B cell (primary cell): ENCODE results near the gene ASPSCR1. TPM values are rescaled to one million over a fixed set of nuclear protein-coding genes. Genes with fewer than 3 reads are reported as not detected.
"Not testable (repeated sequence)": the region's sequence is repeated elsewhere in the genome, so short reads cannot be mapped to it uniquely, and the experiment has no call there.

ENCODE experiments used
- ATAC-seq: fragments of 200-7000 bp; cut with Tn5 transposase; one replicate; pipeline ENCODE4 v1.10.0; 2021; ENCODE audit warnings: low read depth, mild to moderate bottlenecking, moderate number of reproducible peaks, moderate library complexity
- CTCF ChIA-PET: fragments of 350-600 bp; sonication (Branson Sonifier 250); formaldehyde crosslinking; loops from one replicate; lab custom pipeline; 2021; ENCODE audit warnings: antibody characterized with exemption, inconsistent platforms; lab: Charles Lee
- POLR2A ChIA-PET: fragments of 350-600 bp; sonication (Branson Sonifier 250); formaldehyde crosslinking; loops from one replicate; lab custom pipeline; 2021; ENCODE audit warnings: antibody characterized with exemption; lab: Charles Lee
- DNase-seq: peaks from one replicate; pipeline ENCODE4 v3.0.0; 2013
- H2AFZ ChIP-seq: 2 replicates; pipeline ENCODE4 v1.6.1; 2012; ENCODE audit warnings: mild to moderate bottlenecking, low read depth, low read length; ENCODE audit not compliant: insufficient read depth, poor library complexity, severe bottlenecking
- H3K27ac ChIP-seq, 2 donors: 1 replicate in 1 of 2; 2 replicates in 1 of 2; pipeline ENCODE4 v1.5.1; 2012 to 2013; ENCODE audit warnings: low read length in 2 of 2, mild to moderate bottlenecking in 2 of 2, moderate library complexity in 1 of 2
- H3K27me3 ChIP-seq, 4 experiments: fragments of 200-600 bp in 1 of 4; sonication (generic) in 1 of 4; replicated peaks in 1 of 4; 1 replicate in 2 of 4; 2 replicates in 2 of 4; pipeline versions ENCODE4 v1.6.1 to v1.7.0; 2013 to 2016; ENCODE audit warnings: low read length in 3 of 4, mild to moderate bottlenecking in 2 of 4, mixed read lengths in 1 of 4, moderate library complexity in 1 of 4; ENCODE audit not compliant: insufficient read depth in 4 of 4, control insufficient read depth in 3 of 4; ENCODE audit errors: control extremely low read depth in 1 of 4
- H3K36me3 ChIP-seq, 2 experiments: replicated peaks in 1 of 2; 1 replicate in 1 of 2; 2 replicates in 1 of 2; pipeline versions ENCODE4 v1.6.1 to v1.7.1; 2013; ENCODE audit warnings: low read length in 1 of 2; ENCODE audit not compliant: insufficient read depth in 2 of 2, control insufficient read depth in 1 of 2; ENCODE audit errors: control extremely low read depth in 1 of 2, extremely low read depth in 1 of 2
- H3K4me1 ChIP-seq, 2 donors: fragments of 200-600 bp in 1 of 2; sonication (generic) in 1 of 2; 1 replicate in 1 of 2; 2 replicates in 1 of 2; pipeline versions ENCODE4 v1.5.1 to v1.6.1; 2013 to 2017; ENCODE audit warnings: low read length in 2 of 2; ENCODE audit not compliant: control insufficient read depth in 2 of 2, insufficient read depth in 2 of 2
- H3K4me2 ChIP-seq: replicated peaks from 2 replicates; pipeline ENCODE3; 2012; ENCODE audit warnings: mild to moderate bottlenecking, low read depth, low read length; ENCODE audit not compliant: poor library complexity, severe bottlenecking
- H3K4me3 ChIP-seq, 5 experiments: fragments of 200-600 bp in 1 of 5; sonication (generic) in 1 of 5; 1 replicate in 3 of 5; 2 replicates in 2 of 5; pipeline versions ENCODE4 v1.5.1 to v1.7.0; 2011 to 2016; ENCODE audit warnings: low read length in 4 of 5, mild to moderate bottlenecking in 4 of 5, low read depth in 2 of 5, control low read depth in 1 of 5, moderate library complexity in 1 of 5; ENCODE audit not compliant: insufficient read depth in 1 of 5; ENCODE audit errors: control extremely low read depth in 1 of 5, extremely low read depth in 1 of 5
- H3K79me2 ChIP-seq: fragments of 200-600 bp; sonication (generic); one replicate; pipeline ENCODE4 v1.6.0; 2016; ENCODE audit warnings: low read length; ENCODE audit not compliant: control insufficient read depth, insufficient read depth
- H3K9ac ChIP-seq: fragments of 200-600 bp; sonication (generic); 2 replicates; pipeline ENCODE4 v1.6.1; 2017; ENCODE audit warnings: mild to moderate bottlenecking, low read length, moderate library complexity
- H3K9me3 ChIP-seq, 3 donors: one replicate each; pipeline versions ENCODE4 v1.6.1 to v1.7.1; 2013; ENCODE audit warnings: low read length in 2 of 3; ENCODE audit not compliant: control insufficient read depth in 2 of 3, insufficient read depth in 1 of 3; ENCODE audit errors: control extremely low read depth in 1 of 3
- H4K20me1 ChIP-seq: 2 replicates; pipeline ENCODE4 v1.6.0; 2012; ENCODE audit warnings: mild to moderate bottlenecking, low read length; ENCODE audit not compliant: insufficient read depth, control insufficient read depth, poor library complexity, severe bottlenecking
- H3K27ac Mint-ChIP-seq: one replicate; pipeline ENCODE4 v1.8.0; 2021; ENCODE audit warnings: mixed read lengths
- H3K27me3 Mint-ChIP-seq: one replicate; pipeline ENCODE4 v1.8.0; 2021; ENCODE audit warnings: mixed read lengths
- H3K4me1 Mint-ChIP-seq: one replicate; pipeline ENCODE4 v1.8.0; 2021; ENCODE audit warnings: mixed read lengths
- H3K4me3 Mint-ChIP-seq: one replicate; pipeline ENCODE4 v1.8.0; 2021; ENCODE audit warnings: mixed read lengths
- H3K9me3 Mint-ChIP-seq: one replicate; pipeline ENCODE4 v1.8.0; 2022; ENCODE audit warnings: mixed read lengths; ENCODE audit not compliant: insufficient read depth
- CTCF ChIP-seq: fragments of 200-600 bp; IDR thresholded peaks from one replicate; pipeline ENCODE4 v1.8.0; 2022; ENCODE audit warnings: antibody characterized with exemption, mild to moderate bottlenecking
- EZH2 ChIP-seq: IDR thresholded peaks from 2 replicates; pipeline ENCODE4 v1.6.1; 2012; ENCODE audit warnings: borderline replicate concordance, low read depth, mild to moderate bottlenecking, moderate library complexity, low read length; ENCODE audit not compliant: insufficient read depth, poor library complexity, severe bottlenecking
- WGBS: methylation state at CpG from one replicate; pipeline ENCODE4 v1.1.5; 2013; ENCODE audit warnings: missing lambda C conversion rate; ENCODE audit not compliant: insufficient coverage; 5-methylcytosine and 5-hydroxymethylcytosine counted together
- intact Hi-C: fragments of 100-400 bp; cut with micrococcal nuclease; formaldehyde crosslinking; loops from one replicate; pipeline ENCODE4 v1.10.0; 2022
- polyA plus RNA-seq: library from polyadenylated mRNA; depleted of rRNA; stranded (reverse); fragments of >200 nt; gene quantifications from 2 replicates; pipeline ENCODE4 v1.2.3, GENCODE V29; 2012
- total RNA-seq, 2 donors: library from RNA; stranded (reverse); fragments of 120-200 nt in 1 of 2; gene quantifications; 1 replicate in 1 of 2; 2 replicates in 1 of 2; pipeline versions ENCODE4 v1.2.3 to v1.2.4, GENCODE V29; 2013 to 2022

Gene ASPSCR1
- total and polyA plus RNA-seq, 2 donors (not counting 1 experiment from before 2014, with no cell fraction given), result 34.0 to 46.7 TPM

DNA sequence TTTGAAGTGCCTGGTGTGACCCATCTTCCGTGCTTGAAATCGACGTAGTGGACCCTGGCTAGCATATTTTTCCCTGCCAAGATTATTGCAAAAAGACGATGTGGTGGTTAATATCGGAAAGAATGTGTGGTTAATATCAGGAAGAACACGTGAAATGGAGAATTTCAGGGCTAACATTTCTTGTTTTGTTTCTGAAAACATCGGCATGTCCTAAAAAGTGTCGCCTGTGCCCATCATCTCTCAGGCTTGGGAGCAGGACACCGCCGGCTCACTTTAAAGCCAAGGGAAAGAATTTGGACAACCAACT is 60.4 kb downstream of the ASPSCR1 start:
- intact Hi-C loops, result loop anchor here (1.0 to 10.0 kb wide), 6 partner anchors 13 to 517 kb away; partner anchors contain the start of genes ASPSCR1, FASN, GPS1 and LRRC45
- peak overlapping the region in 4 of 5 experiments; percentile 58 to 76 (median 72) for H3K4me3 ChIP-seq
- TF ChIP-seq CTCF (no peak), EZH2 (no peak)
- peaks cover 18 to 19% of the 10 kb centered on the region in 2 donors for H3K4me1 ChIP-seq
- H3K4me1 Mint-ChIP-seq, result peaks cover 23% of the 10 kb centered on the region
- no peaks in the 10 kb centered on the region for H3K9me3 Mint-ChIP-seq
- peak overlapping the region; percentile 90 for H3K4me3 Mint-ChIP-seq
- ATAC-seq (no peak), DNase-seq (no peak)
- H3K9ac ChIP-seq, result peak overlapping the region; percentile 72
- peaks cover 14% of the 10 kb centered on the region for H3K79me2 ChIP-seq
- peaks cover 0 to 2% (median 0%) of the 10 kb centered on the region in 3 donors for H3K9me3 ChIP-seq
- H3K27me3 Mint-ChIP-seq, result no peaks in the 10 kb centered on the region
- CTCF ChIA-PET, result interaction anchor here (0.6 to 2.3 kb wide), 13 partner anchors 9 to 168 kb away, joined by 3 to 19 read pairs (median 4); partner anchors contain the start of genes ASPSCR1, CENPX and LRRC45
- peak overlapping the region; percentile 73 for H2AFZ ChIP-seq
- POLR2A ChIA-PET, result interaction anchor here (0.7 to 1.5 kb wide), 9 partner anchors 9 to 260 kb away, joined by 3 to 13 read pairs (median 4); partner anchors contain the start of genes ASPSCR1, CENPX, DUS1L and FASN
- H3K27ac Mint-ChIP-seq, result peak overlapping the region; percentile 99
- H4K20me1 ChIP-seq, result peaks cover 25% of the 10 kb centered on the region
- H3K27me3 ChIP-seq, result no peaks in the 10 kb centered on the region
- no peaks in the 10 kb centered on the region for H3K36me3 ChIP-seq
- WGBS, result 4% methylated on average over 10 of the region's 10 CpGs
- peak overlapping the region; percentile 100 for H3K4me2 ChIP-seq
- H3K27ac ChIP-seq, result peak overlapping the region in 1 of 2 donors; percentile 59

GRCh38 chr17:82038796-82039409 is 61.5 kb downstream of the ASPSCR1 start:
- whole genome bisulfite sequencing, result 95% methylated on average over 8 of the region's 16 CpGs
- CTCF ChIA-PET, result interaction anchor here (1.3 to 2.3 kb wide), 4 partner anchors 16 to 116 kb away, joined by 3 to 19 read pairs (median 7); partner anchors contain the start of genes CENPX, FASN and LRRC45
- H3K4me3 ChIP-seq, H3K9ac ChIP-seq, H2AFZ ChIP-seq, ATAC-seq, POLR2A ChIA-PET, H3K27me3 ChIP-seq, H3K9me3 ChIP-seq, H3K27ac ChIP-seq, H3K9me3 Mint-ChIP-seq, H3K4me2 ChIP-seq, DNase-seq, H3K27me3 Mint-ChIP-seq, H3K36me3 ChIP-seq: not testable (repeated sequence)
- peak overlapping the region; percentile 41 for H3K27ac Mint-ChIP-seq
- Histone ChIP-seq H3K79me2 (peaks cover 14% of the 10 kb centered on the region), H3K4me1 (peaks cover 18 to 19% of the 10 kb centered on the region in 2 donors), H4K20me1 (peaks cover 25% of the 10 kb centered on the region)
- peak overlapping the region; percentile 24 for H3K4me3 Mint-ChIP-seq
- intact Hi-C loops, result loop anchor here (10.0 kb wide), 1 partner anchor 516 kb away; no protein-coding TSS in a partner anchor
- H3K4me1 Mint-ChIP-seq, result peaks cover 22% of the 10 kb centered on the region
